K562 (cell line): ENCODE data around the gene COL28A1.

ENCODE experiments used
- FOSL1 ChIP-seq: fragments of 200-800 bp; sonication (Bioruptor generic); conservative IDR thresholded peaks from 2 replicates; pipeline ENCODE4 v1.6.1; 2016; ENCODE audit warnings: missing genetic modification characterization, missing compliant biosample characterization
- TCF7L2 ChIP-seq: fragments of 150-350 bp; IDR thresholded peaks from 2 replicates; pipeline ENCODE4 v1.6.1; 2016; ENCODE audit warnings: low read depth, mild to moderate bottlenecking, low read length, moderate library complexity

- no peak for TF ChIP-seq FOSL1 (tag)
- no peak for TF ChIP-seq TCF7L2
Measured at GRCh38 chr7:7491044-7491443, 44.6 kb downstream of the COL28A1 start.
